ENCODE data around the gene PTPRN2. TPM values are rescaled to one million over a fixed set of nuclear protein-coding genes. Genes with fewer than 3 reads are reported as not detected.

Gene PTPRN2
- total and polyA plus RNA-seq, 8 donors: 12.2 to 49.2 (median 31.8) TPM

DNA sequence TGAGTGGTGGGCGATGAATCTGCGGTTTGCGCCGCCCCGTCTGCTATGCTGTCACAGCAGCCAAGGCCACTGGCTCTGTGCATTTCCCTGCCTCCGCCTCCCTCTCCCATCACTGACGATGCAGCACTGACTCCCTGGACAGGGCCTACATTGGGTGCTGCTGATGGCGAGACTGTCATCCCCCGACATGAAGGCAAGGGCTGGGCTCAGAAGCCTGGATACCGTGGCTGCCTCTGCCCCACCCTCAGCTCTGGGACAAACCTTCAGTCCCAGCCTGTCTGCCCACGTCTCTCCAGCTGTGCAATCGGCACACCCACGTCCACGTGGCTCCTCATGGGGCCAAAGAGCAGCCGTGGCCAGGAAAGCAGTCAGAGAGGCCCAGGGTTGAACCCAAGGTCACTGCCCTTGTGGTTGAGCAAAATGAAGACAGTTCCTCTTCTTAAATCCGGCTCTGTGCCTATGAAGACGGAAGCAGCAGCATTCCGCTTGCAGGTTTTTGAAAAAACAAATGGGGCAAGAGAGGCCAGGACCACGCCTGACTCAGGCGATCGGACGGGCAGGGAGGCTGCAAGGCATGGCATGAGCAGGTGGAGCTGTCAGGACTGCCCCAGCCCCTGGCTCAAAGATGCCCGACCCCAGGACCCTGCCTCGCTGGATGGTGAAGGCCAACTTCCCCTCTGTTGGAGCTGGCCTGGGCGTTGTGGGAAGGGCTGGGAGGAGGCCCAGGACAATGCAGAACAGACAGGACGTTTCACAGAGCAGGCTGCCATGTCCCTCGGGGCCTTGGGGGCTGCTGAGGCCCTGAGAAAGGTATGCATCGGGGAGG is 733.3 kb downstream of the PTPRN2 start:
- Histone ChIP-seq H3K4me3 (no peak overlapping the region), H3K36me3 (no peaks in the 10 kb centered on the region), H3K27me3 (no peaks in the 10 kb centered on the region), H3K9me3 (no peaks in the 10 kb centered on the region), H3K4me1 (no peaks in the 10 kb centered on the region), H3K27ac (peak overlapping the region in 2 of 4 donors; percentile 19 to 37)
- TF ChIP-seq, protein P1, sequence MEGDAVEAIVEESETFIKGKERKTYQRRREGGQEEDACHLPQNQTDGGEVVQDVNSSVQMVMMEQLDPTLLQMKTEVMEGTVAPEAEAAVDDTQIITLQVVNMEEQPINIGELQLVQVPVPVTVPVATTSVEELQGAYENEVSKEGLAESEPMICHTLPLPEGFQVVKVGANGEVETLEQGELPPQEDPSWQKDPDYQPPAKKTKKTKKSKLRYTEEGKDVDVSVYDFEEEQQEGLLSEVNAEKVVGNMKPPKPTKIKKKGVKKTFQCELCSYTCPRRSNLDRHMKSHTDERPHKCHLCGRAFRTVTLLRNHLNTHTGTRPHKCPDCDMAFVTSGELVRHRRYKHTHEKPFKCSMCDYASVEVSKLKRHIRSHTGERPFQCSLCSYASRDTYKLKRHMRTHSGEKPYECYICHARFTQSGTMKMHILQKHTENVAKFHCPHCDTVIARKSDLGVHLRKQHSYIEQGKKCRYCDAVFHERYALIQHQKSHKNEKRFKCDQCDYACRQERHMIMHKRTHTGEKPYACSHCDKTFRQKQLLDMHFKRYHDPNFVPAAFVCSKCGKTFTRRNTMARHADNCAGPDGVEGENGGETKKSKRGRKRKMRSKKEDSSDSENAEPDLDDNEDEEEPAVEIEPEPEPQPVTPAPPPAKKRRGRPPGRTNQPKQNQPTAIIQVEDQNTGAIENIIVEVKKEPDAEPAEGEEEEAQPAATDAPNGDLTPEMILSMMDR (IDR thresholded peaks at IDR 0.05): no peak
- ATAC-seq (peak in 3 of 4 donors; percentile 55 to 80 (median 79)), FAIRE-seq (no peak), DNase-seq (peak in 1 of 6 donors; percentile 71)
- intact Hi-C loops (cut with DNase I): no loop called here
- 86 to 88% methylated on average over 28 of the region's 28 CpGs for WGBS, 2 donors

DNA sequence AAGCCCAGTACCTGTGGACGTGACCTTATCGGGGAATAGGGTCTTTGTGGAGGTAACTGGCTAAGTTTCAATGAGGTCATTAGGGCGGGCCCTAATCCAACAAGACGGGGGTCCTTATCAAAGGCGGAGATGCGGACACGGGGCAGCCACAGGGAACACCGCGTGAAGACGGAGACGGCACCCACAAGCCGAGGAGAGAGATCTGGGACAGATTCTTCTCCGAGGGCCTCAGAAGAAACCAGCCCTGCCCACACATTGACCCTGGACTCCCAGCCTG is 733.9 kb downstream of the PTPRN2 start:
- ATAC-seq: no peak
- intact Hi-C loops (cut with DNase I): no loop called here
- no peaks in the 10 kb centered on the region for H3K4me1 ChIP-seq
- WGBS, 2 donors: 91 to 95% methylated on average over 13 of the region's 13 CpGs
- no peaks in the 10 kb centered on the region for H3K36me3 ChIP-seq
- H3K4me3 ChIP-seq: no peak overlapping the region
- no peaks in the 10 kb centered on the region for H3K9me3 ChIP-seq
- no peak for FAIRE-seq
- peak overlapping the region in 2 of 4 donors; percentile 19 to 37 for H3K27ac ChIP-seq
- no peak for DNase-seq
- TF ChIP-seq, protein P1 (IDR thresholded peaks at IDR 0.05): no peak
- H3K27me3 ChIP-seq: no peaks in the 10 kb centered on the region

DNA sequence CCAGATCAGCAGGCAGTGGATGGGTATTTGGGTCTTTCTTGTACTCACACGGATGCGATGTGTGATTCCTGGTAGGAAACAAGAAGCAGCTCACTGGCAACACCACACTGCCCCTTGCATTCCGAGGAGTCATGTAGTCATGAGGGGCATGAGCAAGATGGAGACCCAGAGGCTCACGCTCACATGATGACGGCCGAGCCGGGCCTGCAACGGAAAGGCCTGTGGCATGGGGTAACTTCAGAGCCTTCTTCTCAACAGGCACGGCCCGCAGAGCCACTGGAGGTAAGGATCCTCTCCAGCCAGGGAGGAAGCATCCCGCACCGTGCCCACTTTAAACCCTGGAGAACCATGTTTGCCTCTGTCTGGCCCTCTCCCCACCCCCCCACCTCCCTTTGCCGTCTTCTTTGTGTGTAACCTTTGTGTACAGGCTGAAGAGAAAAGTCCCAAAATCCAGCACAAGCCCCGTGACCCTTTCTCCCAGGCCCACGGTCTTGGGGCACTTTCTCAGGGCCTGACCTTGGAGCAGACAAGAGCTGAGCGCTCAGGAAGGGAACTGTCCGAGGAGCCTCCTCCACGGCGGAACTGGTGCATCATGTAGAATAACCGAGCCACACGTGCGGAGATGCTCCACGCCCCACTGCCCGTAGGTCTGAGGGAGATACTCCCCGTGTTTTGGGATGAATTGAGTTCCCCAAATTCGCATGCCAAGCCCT is 734.4 kb downstream of the PTPRN2 start:
- intact Hi-C loops (cut with DNase I): no loop called here
- no peaks in the 10 kb centered on the region for H3K4me1 ChIP-seq
- no peak overlapping the region for H3K4me3 ChIP-seq
- ATAC-seq: no peak
- no peak overlapping the region for H3K27ac ChIP-seq
- TF ChIP-seq, protein P1 (IDR thresholded peaks at IDR 0.05): no peak
- 94 to 98% methylated on average over 26 of the region's 26 CpGs for WGBS, 2 donors
- no peak for DNase-seq
- H3K36me3 ChIP-seq: no peaks in the 10 kb centered on the region
- H3K27me3 ChIP-seq: no peaks in the 10 kb centered on the region
- no peaks in the 10 kb centered on the region for H3K9me3 ChIP-seq
- FAIRE-seq: no peak

DNA sequence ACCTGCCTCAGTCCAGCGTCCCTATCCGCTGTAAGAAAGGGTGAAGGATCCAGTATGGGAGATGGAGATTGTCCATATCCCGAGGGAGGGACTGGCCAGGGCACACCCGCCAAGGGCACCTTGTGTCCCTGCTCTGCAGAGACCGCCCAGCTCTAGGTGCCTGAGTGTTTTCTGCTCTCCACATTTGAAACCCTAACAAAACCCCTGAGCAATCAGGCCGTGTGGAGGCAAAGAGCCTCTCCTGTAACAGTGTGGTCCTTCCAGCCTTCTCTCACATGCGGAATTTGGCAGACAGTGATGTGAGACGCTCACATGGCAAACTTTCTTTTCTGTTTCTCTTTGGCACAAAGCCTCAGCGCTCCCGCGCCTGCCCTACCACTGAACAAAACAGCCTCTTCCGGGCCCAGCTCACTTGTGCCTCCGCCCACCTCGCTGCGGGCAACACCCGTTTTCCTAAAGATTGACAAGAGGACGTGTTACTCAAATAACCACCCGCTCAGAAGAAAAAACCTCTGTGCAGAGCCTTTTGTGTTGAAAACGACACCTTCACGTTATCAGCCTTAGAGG is 736.0 kb downstream of the PTPRN2 start:
- DNase-seq (peak in 4 of 6 donors; percentile 7 to 73 (median 42)), ATAC-seq (peak; percentile 48 to 85 (median 72)), FAIRE-seq (no peak)
- TF ChIP-seq, protein P1 (IDR thresholded peaks at IDR 0.05): no peak
- intact Hi-C loops (cut with DNase I): no loop called here
- no peaks in the 10 kb centered on the region for H3K36me3 ChIP-seq
- no peaks in the 10 kb centered on the region for H3K4me1 ChIP-seq
- H3K4me3 ChIP-seq: no peak overlapping the region
- no peaks in the 10 kb centered on the region for H3K27me3 ChIP-seq
- H3K27ac ChIP-seq: peak overlapping the region in 1 of 4 donors; percentile 20
- H3K9me3 ChIP-seq: no peaks in the 10 kb centered on the region
- WGBS, 2 donors: 55 to 57% methylated on average over 20 of the region's 20 CpGs
